SH-SY5Y (cell line): Measurements from ENCODE around the gene APBA1.

ENCODE experiments used
- GATA2 ChIP-seq: IDR thresholded peaks from 2 replicates; pipeline ENCODE4 v1.6.1; 2011; ENCODE audit warnings: mild to moderate bottlenecking, low read depth, low read length
- GATA3 ChIP-seq: IDR thresholded peaks from 2 replicates; pipeline ENCODE4 v1.6.1; 2011; ENCODE audit warnings: low read depth, mild to moderate bottlenecking, low read length, moderate library complexity

DNA sequence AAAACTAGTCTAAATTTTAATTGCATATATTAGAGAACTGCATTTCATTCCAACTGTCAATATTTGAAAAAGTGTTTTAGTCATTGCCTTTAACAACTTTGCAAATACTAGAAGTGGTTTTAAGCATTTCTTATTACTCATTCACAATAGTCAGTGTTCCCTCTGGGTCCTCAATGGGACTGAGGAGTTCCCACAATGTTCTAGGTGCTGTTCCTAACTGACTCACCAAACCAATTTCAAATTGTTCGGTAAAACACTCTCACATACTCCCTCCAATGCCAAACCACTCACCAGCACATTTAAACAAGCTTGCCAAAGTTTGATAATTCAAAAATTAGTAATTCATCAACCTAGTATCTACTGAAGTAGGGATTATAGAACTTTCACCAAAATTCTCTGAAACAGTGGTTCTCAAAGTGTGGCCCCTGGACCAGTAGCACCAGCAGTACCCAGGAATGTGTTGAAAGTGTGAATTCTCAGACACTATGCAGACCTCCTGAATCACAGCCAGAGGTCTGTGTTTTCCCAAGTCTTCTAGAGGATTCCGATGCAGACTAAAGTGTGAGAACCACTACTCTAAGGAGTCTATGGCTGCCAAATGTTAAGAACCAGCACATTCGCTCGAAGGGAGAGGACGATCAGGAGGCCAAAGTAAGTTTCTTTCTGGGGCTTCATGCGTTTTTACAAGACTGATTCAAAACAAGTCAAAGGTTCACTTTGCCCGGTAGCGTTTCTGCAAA lies 72.8 kb downstream of the APBA1 start:
- TF ChIP-seq GATA2, result no peak
- no peak for TF ChIP-seq GATA3
